T-helper 2 cell treated with Interferon-gamma antibody and Interleukin-4, amounts not matched to agents 5 μg/mL and 100 μg/mL, for 36 hours (primary cell): ENCODE results near the gene PRMT9.

Experiments
- DNase-seq: peaks from one replicate; pipeline ENCODE4 v3.0.0; 2021; ENCODE audit warnings: low spot score
- H3K27ac Mint-ChIP-seq: one replicate; pipeline ENCODE4 v1.8.0; 2021; ENCODE audit warnings: mild to moderate bottlenecking, mixed read lengths
- H3K27me3 Mint-ChIP-seq: one replicate; pipeline ENCODE4 v1.8.0; 2021; ENCODE audit warnings: low read depth, mixed read lengths
- H3K36me3 Mint-ChIP-seq: one replicate; pipeline ENCODE4 v1.8.0; 2021; ENCODE audit warnings: low read depth, mixed read lengths
- H3K4me1 Mint-ChIP-seq: one replicate; pipeline ENCODE4 v1.8.0; 2021; ENCODE audit warnings: low read depth, mixed read lengths
- H3K4me3 Mint-ChIP-seq: one replicate; pipeline ENCODE4 v1.8.0; 2022; ENCODE audit warnings: mild to moderate bottlenecking, moderate library complexity, mixed read lengths
- H3K9me3 Mint-ChIP-seq: one replicate; pipeline ENCODE4 v1.8.0; 2021; ENCODE audit warnings: mixed read lengths

Gene PRMT9

GRCh38 chr4:147594107-147594506, 89.9 kb downstream of the PRMT9 start:
- Mint-ChIP-seq H3K36me3 (no peaks in the 10 kb centered on the region), H3K4me3 (no peak overlapping the region), H3K27me3 (peaks cover 6% of the 10 kb centered on the region), H3K4me1 (peaks cover 2% of the 10 kb centered on the region), H3K9me3 (no peaks in the 10 kb centered on the region), H3K27ac (no peak overlapping the region)
- no peak for DNase-seq

GRCh38 chr4:147591106-147591505, 92.9 kb downstream of the PRMT9 start:
- no peak for DNase-seq
- H3K4me3 Mint-ChIP-seq: no peak overlapping the region
- no peak overlapping the region for H3K27ac Mint-ChIP-seq
- H3K4me1 Mint-ChIP-seq: peaks cover 2% of the 10 kb centered on the region
- H3K27me3 Mint-ChIP-seq: peaks cover 3% of the 10 kb centered on the region
- H3K36me3 Mint-ChIP-seq: no peaks in the 10 kb centered on the region
- no peaks in the 10 kb centered on the region for H3K9me3 Mint-ChIP-seq

- Mint-ChIP-seq H3K4me3 (no peak overlapping the region), H3K27ac (no peak overlapping the region), H3K36me3 (no peaks in the 10 kb centered on the region), H3K9me3 (no peaks in the 10 kb centered on the region), H3K27me3 (peaks cover 5% of the 10 kb centered on the region), H3K4me1 (peaks cover 2% of the 10 kb centered on the region)
- DNase-seq: no peak
Observed at GRCh38 chr4:147590249-147590920, 93.6 kb downstream of the PRMT9 start.

- Mint-ChIP-seq H3K4me1 (peaks cover 2% of the 10 kb centered on the region), H3K9me3 (no peaks in the 10 kb centered on the region), H3K4me3 (no peak overlapping the region), H3K27me3 (peaks cover 8% of the 10 kb centered on the region), H3K36me3 (no peaks in the 10 kb centered on the region), H3K27ac (no peak overlapping the region)
- no peak for DNase-seq
Observed at GRCh38 chr4:147589586-147589985, 94.4 kb downstream of the PRMT9 start.
